ENCODE measurements around the gene SLC15A3. TPM values are rescaled to one million over a fixed set of nuclear protein-coding genes. Genes with fewer than 3 reads are reported as not detected.

The SLC15A3 gene
- polyA plus RNA-seq, 2 donors, result 6.5 to 9.7 TPM

- H3K27ac ChIP-seq (ENCODE audit: low read depth in 2 of 2, low read length in 1 of 2), result no peak overlapping the region
- peaks cover 3 to 9% of the 10 kb centered on the region in 2 donors for H3K36me3 ChIP-seq (ENCODE audit: control insufficient read depth in 2 of 2, insufficient read depth in 2 of 2, low read length in 1 of 2)
- H3K4me1 ChIP-seq (ENCODE audit: control insufficient read depth in 2 of 2, insufficient read depth in 2 of 2, low read length in 1 of 2), result no peaks in the 10 kb centered on the region
- H3K4me3 ChIP-seq (ENCODE audit: low read depth in 1 of 2, low read length in 2 of 2), result no peak overlapping the region
- 59 to 62% methylated on average over 6 of the region's 6 CpGs for WGBS, 2 donors
- H3K9me3 ChIP-seq (ENCODE audit: control insufficient read depth in 2 of 2, insufficient read depth in 1 of 2, low read depth in 1 of 2, low read length in 1 of 2), result no peaks in the 10 kb centered on the region
- no peaks in the 10 kb centered on the region for H3K27me3 ChIP-seq (ENCODE audit: control insufficient read depth in 1 of 2, insufficient read depth in 2 of 2, low read length in 2 of 2)
Measured at GRCh38 chr11:60889869-60890311, 62.1 kb downstream of the SLC15A3 start.

DNA sequence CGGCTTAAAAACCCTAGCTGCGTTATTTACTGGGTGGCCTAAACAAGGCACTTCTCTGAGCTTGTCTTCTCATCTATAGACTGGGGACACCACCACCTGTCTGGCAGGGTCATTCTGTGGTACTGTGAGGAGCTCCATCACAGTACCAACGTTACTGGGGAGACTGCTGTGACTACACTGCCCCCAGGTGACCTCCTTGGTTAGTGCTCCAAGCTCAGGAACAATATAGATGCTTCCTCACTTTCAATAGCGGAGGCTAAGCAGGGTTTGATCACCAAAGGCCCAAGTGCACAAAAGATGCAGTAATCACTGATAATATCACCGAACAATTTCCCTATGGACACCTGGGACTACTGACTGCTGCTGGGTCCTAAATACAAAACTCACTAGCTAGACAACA lies 64.4 kb downstream of the SLC15A3 start:
- no peaks in the 10 kb centered on the region for H3K9me3 ChIP-seq (ENCODE audit: control insufficient read depth in 2 of 2, insufficient read depth in 1 of 2, low read depth in 1 of 2, low read length in 1 of 2)
- 57 to 66% methylated on average over 5 of the region's 5 CpGs for WGBS, 2 donors

More for the DNA sequence above, 64.4 kb downstream of the SLC15A3 start:
- no peak overlapping the region for H3K4me3 ChIP-seq (ENCODE audit: low read depth in 1 of 2, low read length in 2 of 2)
- H3K27ac ChIP-seq (ENCODE audit: low read depth in 2 of 2, low read length in 1 of 2), result no peak overlapping the region
- no peaks in the 10 kb centered on the region for H3K27me3 ChIP-seq (ENCODE audit: control insufficient read depth in 1 of 2, insufficient read depth in 2 of 2, low read length in 2 of 2)
- no peaks in the 10 kb centered on the region for H3K4me1 ChIP-seq (ENCODE audit: control insufficient read depth in 2 of 2, insufficient read depth in 2 of 2, low read length in 1 of 2)
- H3K36me3 ChIP-seq (ENCODE audit: control insufficient read depth in 2 of 2, insufficient read depth in 2 of 2, low read length in 1 of 2), result peaks cover 0 to 7% of the 10 kb centered on the region in 2 donors

Other genes with a start within 250 kb of the SLC15A3 start
- gene MS4A18, start 227.5 kb downstream of the SLC15A3 start, polyA plus RNA-seq, result not detected
- not detected for gene MS4A15, start 195.3 kb downstream of the SLC15A3 start, polyA plus RNA-seq
- gene MS4A10, start 166.8 kb downstream of the SLC15A3 start, polyA plus RNA-seq, result not detected
- gene CCDC86, start 110.1 kb downstream of the SLC15A3 start, polyA plus RNA-seq, result 10 to 100 TPM in 1 of 2 donors, 1 to 10 TPM in 1; 9.3 to 18.6 TPM
- under 1 TPM; 0.26 to 0.41 TPM for gene PTGDR2, start 96.2 kb downstream of the SLC15A3 start, polyA plus RNA-seq
- gene ZP1, start 84.6 kb downstream of the SLC15A3 start, polyA plus RNA-seq, result under 1 TPM; 0.06 to 0.08 TPM
- gene PRPF19, start 45.6 kb downstream of the SLC15A3 start, polyA plus RNA-seq, result 10 to 100 TPM; 55.1 to 78.2 TPM
- gene TMEM109, start 38.0 kb downstream of the SLC15A3 start, polyA plus RNA-seq, result 100 to 1,000 TPM in 1 of 2 donors, 10 to 100 TPM in 1; 68.4 to 112 TPM
- gene TMEM132A, start 27.7 kb downstream of the SLC15A3 start, polyA plus RNA-seq, result 10 to 100 TPM in 1 of 2 donors, 1 to 10 TPM in 1; 8.1 to 37.4 TPM
- gene CD6, start 19.5 kb upstream of the SLC15A3 start, polyA plus RNA-seq, result 1 to 10 TPM; 1.3 to 1.4 TPM
- under 1 TPM; 0.39 to 0.52 TPM for gene CD5, start 150.3 kb upstream of the SLC15A3 start, polyA plus RNA-seq
- 10 to 100 TPM; 14.7 to 18.6 TPM for gene VPS37C, start 209.2 kb upstream of the SLC15A3 start, polyA plus RNA-seq